ENCODE results near the gene SMIM24. TPM values are rescaled to one million over a fixed set of nuclear protein-coding genes. Genes with fewer than 3 reads are reported as not detected.

Gene SMIM24
- total RNA-seq, 4 donors from 2014 or later: 18.7 to 100 (median 85.5) TPM

GRCh38 chr19:3517638-3518037, 37.3 kb upstream of the SMIM24 start:
- Histone ChIP-seq H3K4me3 (no peak overlapping the region), H3K27ac (no peak overlapping the region), H3K27me3 (no peaks in the 10 kb centered on the region), H3K36me3 (no peaks in the 10 kb centered on the region), H3K4me1 (peaks cover 0 to 23% (median 6%) of the 10 kb centered on the region in 4 donors), H3K9me3 (no peaks in the 10 kb centered on the region)
- intact Hi-C loops (cut with DNase I; ENCODE audit: low total_unique reads) (no loop called here), in situ Hi-C loops (cut with MboI; ENCODE audit: low pct_ligation_motif_present in 1 of 4, low pct_unique_long_range_greater_than_20kb in 1 of 4, low sequenced_read_pairs in 3 of 4) (no loop called here)
- 89 to 90% methylated on average over 1 to 2 of the region's 2 CpGs for WGBS, 2 donors (ENCODE audit: low coverage in 1 of 2)
- TF ChIP-seq EP300 (IDR thresholded peaks at IDR 0.05; ENCODE audit: low read depth) (no peak), CTCF (IDR thresholded peaks at IDR 0.05) (no peak), POLR2AphosphoS5 (IDR thresholded peaks at IDR 0.05) (no peak), POLR2A (IDR thresholded peaks at IDR 0.05) (no peak)
- DNase-seq: no peak

- H3K4me1 ChIP-seq: peaks cover 0 to 23% (median 6%) of the 10 kb centered on the region in 4 donors
- DNase-seq: peak; percentile 58
- intact Hi-C loops (cut with DNase I; ENCODE audit: low total_unique reads): no loop called here
Measured at GRCh38 chr19:3516675-3517207, 36.4 kb upstream of the SMIM24 start.

GRCh38 chr19:3515891-3516422, 35.6 kb upstream of the SMIM24 start:
- H3K36me3 ChIP-seq: no peaks in the 10 kb centered on the region
- H3K4me3 ChIP-seq: no peak overlapping the region
- in situ Hi-C loops (cut with MboI; ENCODE audit: low pct_ligation_motif_present in 1 of 4, low pct_unique_long_range_greater_than_20kb in 1 of 4, low sequenced_read_pairs in 3 of 4) (no loop called here), intact Hi-C loops (cut with DNase I; ENCODE audit: low total_unique reads) (no loop called here)
- no peak overlapping the region for H3K27ac ChIP-seq
- H3K9me3 ChIP-seq: no peaks in the 10 kb centered on the region
- peaks cover 0 to 23% (median 7%) of the 10 kb centered on the region in 4 donors for H3K4me1 ChIP-seq
- TF ChIP-seq CTCF (IDR thresholded peaks at IDR 0.05): no peak
- TF ChIP-seq EP300 (IDR thresholded peaks at IDR 0.05; ENCODE audit: low read depth): no peak
- TF ChIP-seq POLR2AphosphoS5 (IDR thresholded peaks at IDR 0.05): no peak
- TF ChIP-seq POLR2A (IDR thresholded peaks at IDR 0.05): no peak
- no peak for DNase-seq
- 73% methylated on average over 15 of the region's 15 CpGs; no CpG with 5 or more reads in 1 of the 2 donors for WGBS, 2 donors (ENCODE audit: low coverage in 1 of 2)
- H3K27me3 ChIP-seq: no peaks in the 10 kb centered on the region

More at GRCh38 chr19:3516675-3517207, 36.4 kb upstream of the SMIM24 start:
- Histone ChIP-seq H3K9me3 (no peaks in the 10 kb centered on the region), H3K4me3 (no peak overlapping the region), H3K27me3 (no peaks in the 10 kb centered on the region), H3K36me3 (no peaks in the 10 kb centered on the region), H3K27ac (no peak overlapping the region)
- in situ Hi-C loops (cut with MboI; ENCODE audit: low pct_ligation_motif_present in 1 of 4, low pct_unique_long_range_greater_than_20kb in 1 of 4, low sequenced_read_pairs in 3 of 4): no loop called here
- WGBS, 2 donors (ENCODE audit: low coverage in 1 of 2): 33 to 45% methylated on average over 4 to 15 of the region's 15 CpGs
- no peak for TF ChIP-seq POLR2A (IDR thresholded peaks at IDR 0.05)
- TF ChIP-seq EP300 (IDR thresholded peaks at IDR 0.05; ENCODE audit: low read depth): no peak
- no peak for TF ChIP-seq POLR2AphosphoS5 (IDR thresholded peaks at IDR 0.05)
- TF ChIP-seq CTCF (IDR thresholded peaks at IDR 0.05): no peak

GRCh38 chr19:3514930-3515329, 34.6 kb upstream of the SMIM24 start:
- H3K4me1 ChIP-seq: peaks cover 0 to 20% (median 9%) of the 10 kb centered on the region in 4 donors
- in situ Hi-C loops (cut with MboI; ENCODE audit: low pct_ligation_motif_present in 1 of 4, low pct_unique_long_range_greater_than_20kb in 1 of 4, low sequenced_read_pairs in 3 of 4): no loop called here

More at GRCh38 chr19:3514930-3515329, 34.6 kb upstream of the SMIM24 start:
- no peak for DNase-seq
- Histone ChIP-seq H3K36me3 (no peaks in the 10 kb centered on the region), H3K9me3 (no peaks in the 10 kb centered on the region), H3K4me3 (no peak overlapping the region), H3K27ac (no peak overlapping the region), H3K27me3 (no peaks in the 10 kb centered on the region)
- intact Hi-C loops (cut with DNase I; ENCODE audit: low total_unique reads): no loop called here
- WGBS, 2 donors (ENCODE audit: low coverage in 1 of 2): 90% methylated on average over 11 of the region's 12 CpGs; no CpG with 5 or more reads in 1 of the 2 donors
- no peak for TF ChIP-seq POLR2AphosphoS5 (IDR thresholded peaks at IDR 0.05)
- TF ChIP-seq CTCF (IDR thresholded peaks at IDR 0.05): no peak
- TF ChIP-seq EP300 (IDR thresholded peaks at IDR 0.05; ENCODE audit: low read depth): no peak
- no peak for TF ChIP-seq POLR2A (IDR thresholded peaks at IDR 0.05)

All from transverse colon (tissue), 4 donors.